ENCODE measurements around the gene ZNF219.

ZNF219 gene

GRCh38 chr14:21107283-21107800 is 8.9 kb upstream of the ZNF219 start:
- TF ChIP-seq CTCF (conservative IDR thresholded peaks at IDR 0.05; ENCODE audit: control insufficient read depth, insufficient read depth, low read depth, low read length), result no peak
- no peak overlapping the region for H3K4me3 ChIP-seq (ENCODE audit: control insufficient read depth, low read depth, low read length)
- peak; percentile 81 for DNase-seq (ENCODE audit: low read depth)

GRCh38 chr14:21106498-21107282 is 8.2 kb upstream of the ZNF219 start:
- no peak overlapping the region for H3K4me3 ChIP-seq (ENCODE audit: control insufficient read depth, low read depth, low read length)
- DNase-seq (ENCODE audit: low read depth), result peak; percentile 80
- TF ChIP-seq CTCF (conservative IDR thresholded peaks at IDR 0.05; ENCODE audit: control insufficient read depth, insufficient read depth, low read depth, low read length), result peak; percentile 98

GRCh38 chr14:21106176-21106497 is 7.7 kb upstream of the ZNF219 start:
- no peak for TF ChIP-seq CTCF (conservative IDR thresholded peaks at IDR 0.05; ENCODE audit: control insufficient read depth, insufficient read depth, low read depth, low read length)
- H3K4me3 ChIP-seq (ENCODE audit: control insufficient read depth, low read depth, low read length), result no peak overlapping the region
- peak; percentile 75 for DNase-seq (ENCODE audit: low read depth)

- H3K4me3 ChIP-seq (ENCODE audit: control insufficient read depth, low read depth, low read length), result no peak overlapping the region
- no peak for TF ChIP-seq CTCF (conservative IDR thresholded peaks at IDR 0.05; ENCODE audit: control insufficient read depth, insufficient read depth, low read depth, low read length)
- no peak for DNase-seq (ENCODE audit: low read depth)
Observed at GRCh38 chr14:21105095-21105494, 6.6 kb upstream of the ZNF219 start.

- peak overlapping the region; percentile 67 for H3K4me3 ChIP-seq (ENCODE audit: control insufficient read depth, low read depth, low read length)
- peak; percentile 99 for TF ChIP-seq CTCF (conservative IDR thresholded peaks at IDR 0.05; ENCODE audit: control insufficient read depth, insufficient read depth, low read depth, low read length)
- peak; percentile 86 for DNase-seq (ENCODE audit: low read depth)
Observed at GRCh38 chr14:21104448-21105060, 6.1 kb upstream of the ZNF219 start.

- DNase-seq (ENCODE audit: low read depth), result peak; percentile 94
- TF ChIP-seq CTCF (conservative IDR thresholded peaks at IDR 0.05; ENCODE audit: control insufficient read depth, insufficient read depth, low read depth, low read length), result peak; percentile 68
- peak overlapping the region; percentile 67 for H3K4me3 ChIP-seq (ENCODE audit: control insufficient read depth, low read depth, low read length)
Observed at GRCh38 chr14:21103710-21104447, 5.4 kb upstream of the ZNF219 start.

Data from fibroblast of mammary gland (primary cell).